ENCODE data around the gene RSPO3. TPM values are rescaled to one million over a fixed set of nuclear protein-coding genes. Genes with fewer than 3 reads are reported as not detected.

The RSPO3 gene
- total RNA-seq, 3 donors from 2014 or later = 1.5 to 12.0 (median 9.1) TPM

GRCh38 chr6:127199470-127199869, 81.0 kb downstream of the RSPO3 start:
- no peak for TF ChIP-seq CTCF (IDR thresholded peaks at IDR 0.05)
- Histone ChIP-seq H3K4me3 (no peak overlapping the region), H3K4me1 (ENCODE audit: low read depth) (no peaks in the 10 kb centered on the region), H3K9me3 (no peaks in the 10 kb centered on the region), H3K36me3 (ENCODE audit: low read depth) (no peaks in the 10 kb centered on the region)
- intact Hi-C loops (cut with DNase I, micrococcal nuclease) = no loop called here
- no peak for ATAC-seq
- DNase-seq = no peak

GRCh38 chr6:127200114-127200513, 81.6 kb downstream of the RSPO3 start:
- intact Hi-C loops (cut with DNase I, micrococcal nuclease) = no loop called here
- H3K4me1 ChIP-seq (ENCODE audit: low read depth) = no peaks in the 10 kb centered on the region
- no peak for ATAC-seq
- no peak for DNase-seq
- no peak for TF ChIP-seq CTCF (IDR thresholded peaks at IDR 0.05)
- H3K36me3 ChIP-seq (ENCODE audit: low read depth) = no peaks in the 10 kb centered on the region
- H3K9me3 ChIP-seq = no peaks in the 10 kb centered on the region
- no peak overlapping the region for H3K4me3 ChIP-seq

- no peaks in the 10 kb centered on the region for H3K9me3 ChIP-seq
- no peaks in the 10 kb centered on the region for H3K36me3 ChIP-seq (ENCODE audit: low read depth)
- H3K4me1 ChIP-seq (ENCODE audit: low read depth) = no peaks in the 10 kb centered on the region
- ATAC-seq (no peak), DNase-seq (no peak)
- no peak for TF ChIP-seq CTCF (IDR thresholded peaks at IDR 0.05)
- intact Hi-C loops (cut with DNase I, micrococcal nuclease) = no loop called here
- no peak overlapping the region for H3K4me3 ChIP-seq
Measured at GRCh38 chr6:127201321-127201720, 82.8 kb downstream of the RSPO3 start.

GRCh38 chr6:127202676-127203075, 84.2 kb downstream of the RSPO3 start:
- Histone ChIP-seq H3K9me3 (no peaks in the 10 kb centered on the region), H3K36me3 (ENCODE audit: low read depth) (no peaks in the 10 kb centered on the region), H3K4me1 (ENCODE audit: low read depth) (no peaks in the 10 kb centered on the region), H3K4me3 (no peak overlapping the region)
- no peak for TF ChIP-seq CTCF (IDR thresholded peaks at IDR 0.05)
- DNase-seq = no peak
- ATAC-seq = no peak
- intact Hi-C loops (cut with DNase I, micrococcal nuclease) = no loop called here

GRCh38 chr6:127204281-127204680, 85.8 kb downstream of the RSPO3 start:
- TF ChIP-seq CTCF (IDR thresholded peaks at IDR 0.05) = no peak
- no peaks in the 10 kb centered on the region for H3K9me3 ChIP-seq
- no peaks in the 10 kb centered on the region for H3K4me1 ChIP-seq (ENCODE audit: low read depth)
- intact Hi-C loops (cut with DNase I, micrococcal nuclease) = no loop called here
- no peaks in the 10 kb centered on the region for H3K36me3 ChIP-seq (ENCODE audit: low read depth)
- ATAC-seq = no peak
- H3K4me3 ChIP-seq = no peak overlapping the region
- no peak for DNase-seq

GRCh38 chr6:127205036-127205435, 86.6 kb downstream of the RSPO3 start:
- TF ChIP-seq CTCF (IDR thresholded peaks at IDR 0.05) = no peak
- DNase-seq (no peak), ATAC-seq (no peak)
- H3K36me3 ChIP-seq (ENCODE audit: low read depth) = no peaks in the 10 kb centered on the region
- no peaks in the 10 kb centered on the region for H3K4me1 ChIP-seq (ENCODE audit: low read depth)
- intact Hi-C loops (cut with DNase I, micrococcal nuclease) = no loop called here
- no peak overlapping the region for H3K4me3 ChIP-seq
- no peaks in the 10 kb centered on the region for H3K9me3 ChIP-seq

Measured in mucosa of descending colon (tissue), 3 donors.